ENCODE results near the gene CARMIL1.

GRCh38 chr6:25242567-25242966, 36.6 kb upstream of the CARMIL1 start:
- TF ChIP-seq ARNT (IDR thresholded peaks at IDR 0.05) (no peak), FOXM1 (IDR thresholded peaks at IDR 0.05; ENCODE audit: borderline replicate concordance) (no peak), FOXK2 (IDR thresholded peaks at IDR 0.05) (no peak), PKNOX1 (IDR thresholded peaks at IDR 0.05) (no peak), ZNF384 (IDR thresholded peaks at IDR 0.05) (no peak), SP1 (IDR thresholded peaks at IDR 0.05) (no peak), LEF1 (IDR thresholded peaks at IDR 0.05; ENCODE audit: borderline replicate concordance) (no peak), BHLHE40 (IDR thresholded peaks at IDR 0.05; ENCODE audit: borderline replicate concordance) (no peak), HDGF (IDR thresholded peaks at IDR 0.05; ENCODE audit: borderline replicate concordance) (no peak)

All from HEK293T (cell line).